GM23338 (cell line): ENCODE results near the gene GASK1B. TPM values are rescaled to one million over a fixed set of nuclear protein-coding genes. Genes with fewer than 3 reads are reported as not detected.
A peak's percentile ranks its signal among the peaks of the same experiment; 100 is the strongest.

Source experiments
- ATAC-seq: fragments of 200-7000 bp; cut with Tn5 transposase; 3 replicates; pipeline ENCODE4 v1.9.1; 2020
- DNase-seq: peaks from one replicate; pipeline ENCODE4 v3.0.0-alpha.2; 2015; ENCODE audit warnings: low spot score
- H2AFZ ChIP-seq: fragments of 200-600 bp; sonication (generic); 2 replicates; pipeline ENCODE4 v1.8.0; 2016; ENCODE audit warnings: antibody characterized with exemption, mild to moderate bottlenecking, moderate library complexity
- H3F3A ChIP-seq: fragments of 200-600 bp; sonication (generic); replicated peaks from 2 replicates; pipeline ENCODE4 v1.8.0; 2017; ENCODE audit warnings: antibody characterized with exemption, mixed run types, low read depth
- H3K27ac ChIP-seq: fragments of 200-600 bp; sonication (generic); 2 replicates; pipeline ENCODE4 v1.6.1; 2016; ENCODE audit warnings: low read depth
- H3K27me3 ChIP-seq: fragments of 200-600 bp; sonication (generic); 2 replicates; pipeline ENCODE4 v1.8.0; 2016; ENCODE audit warnings: mild to moderate bottlenecking, mixed run types, moderate library complexity; ENCODE audit not compliant: insufficient read depth
- H3K36me3 ChIP-seq: fragments of 200-600 bp; sonication (generic); 2 replicates; pipeline ENCODE4 v1.8.0; 2016; ENCODE audit warnings: mild to moderate bottlenecking; ENCODE audit not compliant: insufficient read depth
- H3K4me1 ChIP-seq: fragments of 200-600 bp; sonication (generic); 2 replicates; pipeline ENCODE4 v1.8.0; 2016; ENCODE audit warnings: mild to moderate bottlenecking, moderate library complexity; ENCODE audit not compliant: insufficient read depth
- H3K4me2 ChIP-seq: fragments of 200-600 bp; sonication (generic); 2 replicates; pipeline ENCODE4 v1.7.1; 2017; ENCODE audit warnings: mixed run types
- H3K4me3 ChIP-seq: fragments of 200-600 bp; sonication (generic); 2 replicates; pipeline ENCODE4 v1.6.1; 2016; ENCODE audit warnings: mixed run types
- H3K79me2 ChIP-seq: fragments of 200-600 bp; sonication (generic); replicated peaks from 2 replicates; pipeline ENCODE4 v1.8.0; 2017; ENCODE audit warnings: mild to moderate bottlenecking; ENCODE audit not compliant: insufficient read depth
- H3K9me2 ChIP-seq: fragments of 200-600 bp; sonication (generic); 2 replicates; pipeline ENCODE4 v1.8.0; 2017; ENCODE audit not compliant: insufficient read depth
- H4K20me1 ChIP-seq: fragments of 200-600 bp; sonication (generic); replicated peaks from 2 replicates; pipeline ENCODE4 v1.8.0; 2017; ENCODE audit warnings: mild to moderate bottlenecking; ENCODE audit not compliant: insufficient read depth
- H3K27ac Mint-ChIP-seq: 2 replicates; pipeline ENCODE4 v1.8.0; 2020; ENCODE audit warnings: inconsistent platforms, mild to moderate bottlenecking, moderate library complexity, mixed read lengths
- H3K27me3 Mint-ChIP-seq: 3 replicates; pipeline ENCODE4 v1.8.0; 2022; ENCODE audit warnings: low read depth, mild to moderate bottlenecking, moderate library complexity, mixed read lengths, inconsistent platforms; ENCODE audit not compliant: insufficient read depth, poor library complexity
- H3K36me3 Mint-ChIP-seq: 3 replicates; pipeline ENCODE4 v1.8.0; 2021; ENCODE audit warnings: low read depth, mild to moderate bottlenecking, inconsistent platforms, moderate library complexity, mixed read lengths
- H3K4me1 Mint-ChIP-seq: 3 replicates; pipeline ENCODE4 v1.8.0; 2020; ENCODE audit warnings: mild to moderate bottlenecking, inconsistent platforms, mixed read lengths
- H3K4me3 Mint-ChIP-seq: 3 replicates; pipeline ENCODE4 v1.8.0; 2021; ENCODE audit warnings: moderate library complexity, mild to moderate bottlenecking, inconsistent platforms, mixed read lengths
- H3K9me3 Mint-ChIP-seq: 3 replicates; pipeline ENCODE4 v1.8.0; 2020; ENCODE audit warnings: moderate library complexity, mild to moderate bottlenecking, inconsistent platforms, mixed read lengths
- CTCF ChIP-seq, 2 experiments: fragments of 200-600 bp in 1 of 2; sonication (generic) in 1 of 2; conservative IDR thresholded peaks; 2 replicates each; pipeline versions ENCODE4 v1.5.1 to v1.6.1; 2016 to 2017; ENCODE audit warnings: antibody characterized with exemption in 2 of 2, low read depth in 2 of 2, mild to moderate bottlenecking in 2 of 2, moderate library complexity in 1 of 2
- EZH2 ChIP-seq: fragments of 200-600 bp; sonication (generic); IDR thresholded peaks from one replicate; pipeline ENCODE4 v1.8.0; 2017; ENCODE audit warnings: antibody characterized with exemption, mild to moderate bottlenecking, low read depth; ENCODE audit not compliant: unreplicated experiment
- NANOG ChIP-seq: IDR thresholded peaks from 2 replicates; pipeline ENCODE4 v1.6.1; 2016; ENCODE audit warnings: antibody characterized with exemption, borderline replicate concordance
- POLR2AphosphoS5 ChIP-seq: IDR thresholded peaks from 2 replicates; pipeline ENCODE4 v1.6.1; 2016; ENCODE audit warnings: antibody characterized with exemption, low read depth
- REST ChIP-seq: IDR thresholded peaks from one replicate; pipeline ENCODE4 v1.6.1; 2018; ENCODE audit warnings: antibody characterized with exemption; ENCODE audit not compliant: unreplicated experiment
- ZNF462 ChIP-seq: fragments of 250-450 bp; sonication (Bioruptor Pico); IDR thresholded peaks from 2 replicates; pipeline ENCODE4 v1.5.0; 2020; ENCODE audit warnings: mild to moderate bottlenecking, moderate library complexity
- polyA plus RNA-seq: library from polyadenylated mRNA; unstranded; fragments of >200 nt; fragmentation: Nextera tagmentation; extraction: Ambion mirVana; gene quantifications from 2 replicates; pipeline ENCODE4 v1.2.1, GENCODE V29; 2016
- total RNA-seq: library from RNA; depleted of rRNA; stranded (reverse); fragments of >200 nt; shearing (Covaris generic); gene quantifications from 2 replicates; pipeline ENCODE4 v1.2.3, GENCODE V29; 2014

GASK1B gene
- total and polyA plus RNA-seq, 2 experiments from 2014 or later = not detected

GRCh38 chr4:158176108-158176507, 3.3 kb upstream of the GASK1B start (continued):
- TF ChIP-seq NANOG = no peak
- TF ChIP-seq REST = no peak

GRCh38 chr4:158170691-158171561, 1.9 kb downstream of the GASK1B start:
- Histone ChIP-seq H3K4me3 (no peak overlapping the region), H3K27me3 (no peaks in the 10 kb centered on the region), H4K20me1 (no peaks in the 10 kb centered on the region), H3K9me2 (no peaks in the 10 kb centered on the region), H3K36me3 (no peaks in the 10 kb centered on the region), H3K4me1 (no peaks in the 10 kb centered on the region), H3K4me2 (no peak overlapping the region), H2AFZ (no peak overlapping the region; the same call in 1 of the 2 replicates), H3K27ac (no peak overlapping the region), H3K79me2 (no peaks in the 10 kb centered on the region), H3F3A (no peaks in the 10 kb centered on the region)
- no peaks in the 10 kb centered on the region for H3K9me3 Mint-ChIP-seq
- no peak for TF ChIP-seq EZH2
- TF ChIP-seq CTCF (conservative IDR thresholded peaks at IDR 0.05; ENCODE audit: low read depth in 2 of 2) = peak; percentile 77 to 82
- DNase-seq (peak; percentile 73), ATAC-seq (no peak)
- H3K27ac Mint-ChIP-seq = no peak overlapping the region
- H3K27me3 Mint-ChIP-seq = no peaks in the 10 kb centered on the region
- no peaks in the 10 kb centered on the region for H3K36me3 Mint-ChIP-seq
- H3K4me3 Mint-ChIP-seq = no peak overlapping the region
- peaks cover 6% of the 10 kb centered on the region for H3K4me1 Mint-ChIP-seq

GRCh38 chr4:158169931-158170690, 2.7 kb downstream of the GASK1B start:
- DNase-seq (no peak), ATAC-seq (peak; percentile 86)
- H3K4me1 Mint-ChIP-seq = peaks cover 6% of the 10 kb centered on the region
- H2AFZ ChIP-seq = peak overlapping the region; percentile 34; the same call in 1 of the 2 replicates
- no peak overlapping the region for H3K4me3 ChIP-seq
- H3K4me2 ChIP-seq = no peak overlapping the region
- H4K20me1 ChIP-seq = no peaks in the 10 kb centered on the region
- no peaks in the 10 kb centered on the region for H3K36me3 Mint-ChIP-seq
- no peaks in the 10 kb centered on the region for H3F3A ChIP-seq
- no peak overlapping the region for H3K4me3 Mint-ChIP-seq
- H3K9me2 ChIP-seq = no peaks in the 10 kb centered on the region
- H3K27me3 ChIP-seq = no peaks in the 10 kb centered on the region
- no peaks in the 10 kb centered on the region for H3K79me2 ChIP-seq
- no peaks in the 10 kb centered on the region for H3K4me1 ChIP-seq
- no peaks in the 10 kb centered on the region for H3K27me3 Mint-ChIP-seq
- no peaks in the 10 kb centered on the region for H3K36me3 ChIP-seq
- no peaks in the 10 kb centered on the region for H3K9me3 Mint-ChIP-seq
- no peak overlapping the region for H3K27ac Mint-ChIP-seq
- H3K27ac ChIP-seq = no peak overlapping the region
- TF ChIP-seq POLR2AphosphoS5 (no peak), ZNF462 (no peak)
